Loucy (cell line): ENCODE results near the gene PACSIN2.

Source experiments
- EZH2phosphoT487 ChIP-seq: fragments of 200-600 bp; IDR thresholded peaks from 2 replicates; pipeline ENCODE4 v1.6.1; 2018; ENCODE audit warnings: antibody characterized with exemption, mild to moderate bottlenecking, moderate library complexity, borderline replicate concordance
- TF ChIP-seq, protein P1 (sequence below): fragments of 200-600 bp; sonication (generic); conservative IDR thresholded peaks from 2 replicates; pipeline ENCODE4 v1.5.1; 2014; ENCODE audit warnings: mild to moderate bottlenecking, antibody characterized with exemption, low read length

DNA sequence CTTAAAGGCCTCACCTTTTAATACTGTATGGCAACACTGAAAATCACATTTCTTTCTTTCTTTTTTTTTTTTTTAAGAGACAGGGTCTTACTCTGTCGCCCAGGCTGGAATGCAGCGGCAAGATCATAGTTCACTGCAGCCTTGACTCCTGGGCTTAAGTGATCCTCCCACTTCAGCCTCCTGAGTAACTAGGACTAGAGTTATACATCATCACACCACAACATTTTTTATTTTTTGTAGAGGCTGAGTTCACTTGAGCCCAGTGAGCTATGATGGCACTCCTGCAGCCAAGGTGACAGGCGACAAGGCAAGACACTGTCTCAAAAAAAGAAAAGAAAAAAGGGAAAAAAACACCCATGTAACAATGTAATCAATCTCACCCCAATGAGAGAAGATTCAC is 167.8 kb downstream of the PACSIN2 start:
- TF ChIP-seq, protein P1, sequence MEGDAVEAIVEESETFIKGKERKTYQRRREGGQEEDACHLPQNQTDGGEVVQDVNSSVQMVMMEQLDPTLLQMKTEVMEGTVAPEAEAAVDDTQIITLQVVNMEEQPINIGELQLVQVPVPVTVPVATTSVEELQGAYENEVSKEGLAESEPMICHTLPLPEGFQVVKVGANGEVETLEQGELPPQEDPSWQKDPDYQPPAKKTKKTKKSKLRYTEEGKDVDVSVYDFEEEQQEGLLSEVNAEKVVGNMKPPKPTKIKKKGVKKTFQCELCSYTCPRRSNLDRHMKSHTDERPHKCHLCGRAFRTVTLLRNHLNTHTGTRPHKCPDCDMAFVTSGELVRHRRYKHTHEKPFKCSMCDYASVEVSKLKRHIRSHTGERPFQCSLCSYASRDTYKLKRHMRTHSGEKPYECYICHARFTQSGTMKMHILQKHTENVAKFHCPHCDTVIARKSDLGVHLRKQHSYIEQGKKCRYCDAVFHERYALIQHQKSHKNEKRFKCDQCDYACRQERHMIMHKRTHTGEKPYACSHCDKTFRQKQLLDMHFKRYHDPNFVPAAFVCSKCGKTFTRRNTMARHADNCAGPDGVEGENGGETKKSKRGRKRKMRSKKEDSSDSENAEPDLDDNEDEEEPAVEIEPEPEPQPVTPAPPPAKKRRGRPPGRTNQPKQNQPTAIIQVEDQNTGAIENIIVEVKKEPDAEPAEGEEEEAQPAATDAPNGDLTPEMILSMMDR, result no peak
- no peak for TF ChIP-seq EZH2phosphoT487
